ENCODE data around the gene KCNN1. TPM values are rescaled to one million over a fixed set of nuclear protein-coding genes. Genes with fewer than 3 reads are reported as not detected.

KCNN1 gene
- total and polyA plus RNA-seq, 3 donors from 2014 or later, result 4.4 to 15.9 (median 10.3) TPM

GRCh38 chr19:17936379-17936778 lies 30.5 kb upstream of the KCNN1 start:
- WGBS, 2 donors, result 88 to 90% methylated on average over 12 to 21 of the region's 21 CpGs
- H3K9me3 ChIP-seq, result no peaks in the 10 kb centered on the region
- intact Hi-C loops (cut with DNase I; ENCODE audit: low total_unique reads), result loop anchor here (5.0 kb wide), 1 partner anchor 61 kb away; no protein-coding TSS in a partner anchor
- H3K27me3 ChIP-seq, result no peaks in the 10 kb centered on the region
- no peak for DNase-seq
- no peak for TF ChIP-seq POLR2A (IDR thresholded peaks at IDR 0.05)
- TF ChIP-seq, protein P1, sequence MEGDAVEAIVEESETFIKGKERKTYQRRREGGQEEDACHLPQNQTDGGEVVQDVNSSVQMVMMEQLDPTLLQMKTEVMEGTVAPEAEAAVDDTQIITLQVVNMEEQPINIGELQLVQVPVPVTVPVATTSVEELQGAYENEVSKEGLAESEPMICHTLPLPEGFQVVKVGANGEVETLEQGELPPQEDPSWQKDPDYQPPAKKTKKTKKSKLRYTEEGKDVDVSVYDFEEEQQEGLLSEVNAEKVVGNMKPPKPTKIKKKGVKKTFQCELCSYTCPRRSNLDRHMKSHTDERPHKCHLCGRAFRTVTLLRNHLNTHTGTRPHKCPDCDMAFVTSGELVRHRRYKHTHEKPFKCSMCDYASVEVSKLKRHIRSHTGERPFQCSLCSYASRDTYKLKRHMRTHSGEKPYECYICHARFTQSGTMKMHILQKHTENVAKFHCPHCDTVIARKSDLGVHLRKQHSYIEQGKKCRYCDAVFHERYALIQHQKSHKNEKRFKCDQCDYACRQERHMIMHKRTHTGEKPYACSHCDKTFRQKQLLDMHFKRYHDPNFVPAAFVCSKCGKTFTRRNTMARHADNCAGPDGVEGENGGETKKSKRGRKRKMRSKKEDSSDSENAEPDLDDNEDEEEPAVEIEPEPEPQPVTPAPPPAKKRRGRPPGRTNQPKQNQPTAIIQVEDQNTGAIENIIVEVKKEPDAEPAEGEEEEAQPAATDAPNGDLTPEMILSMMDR (IDR thresholded peaks at IDR 0.05), result no peak
- H3K27ac ChIP-seq, result no peak overlapping the region
- H3K36me3 ChIP-seq (ENCODE audit: low read depth, missing control alignments), result no peaks in the 10 kb centered on the region
- no peak overlapping the region for H3K4me3 ChIP-seq
- H3K4me1 ChIP-seq, result peaks cover 17% of the 10 kb centered on the region

DNA sequence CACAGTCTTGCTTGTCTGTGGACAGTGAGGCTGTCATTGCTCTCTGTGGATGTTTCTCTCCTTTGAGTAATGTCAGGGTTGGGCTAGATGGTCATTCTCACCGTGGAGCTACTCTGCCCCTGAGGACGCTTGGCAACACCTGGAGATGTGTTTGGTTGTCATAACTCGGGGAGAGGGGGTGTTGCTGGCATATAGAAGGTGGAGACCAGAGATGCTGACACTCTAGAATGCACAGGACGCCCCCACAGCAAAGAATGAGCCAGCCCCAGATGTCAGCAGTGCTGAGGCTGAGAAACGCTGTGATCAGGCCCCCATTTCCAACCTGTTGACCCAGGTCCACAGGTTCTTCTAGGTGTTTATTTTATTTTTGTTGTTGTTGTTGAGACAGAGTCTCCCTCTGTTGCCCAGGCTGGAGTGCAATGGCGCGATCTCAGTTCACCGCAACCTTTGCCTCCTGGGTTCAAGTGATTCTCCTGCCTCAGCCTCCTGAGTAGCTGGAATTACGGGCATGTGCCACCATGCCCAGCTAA lies 29.5 kb upstream of the KCNN1 start:
- H3K9me3 ChIP-seq, result no peaks in the 10 kb centered on the region
- no peak overlapping the region for H3K4me3 ChIP-seq
- intact Hi-C loops (cut with DNase I; ENCODE audit: low total_unique reads), result loop anchor here (5.0 kb wide), 1 partner anchor 60 kb away; no protein-coding TSS in a partner anchor
- 86 to 88% methylated on average over 8 to 9 of the region's 9 CpGs for WGBS, 2 donors
- H3K36me3 ChIP-seq (ENCODE audit: low read depth, missing control alignments), result no peaks in the 10 kb centered on the region
- TF ChIP-seq, protein P1 (IDR thresholded peaks at IDR 0.05), result no peak
- TF ChIP-seq POLR2A (IDR thresholded peaks at IDR 0.05), result no peak
- H3K27me3 ChIP-seq, result no peaks in the 10 kb centered on the region
- no peak for DNase-seq
- H3K27ac ChIP-seq, result no peak overlapping the region
- peaks cover 8% of the 10 kb centered on the region for H3K4me1 ChIP-seq

DNA sequence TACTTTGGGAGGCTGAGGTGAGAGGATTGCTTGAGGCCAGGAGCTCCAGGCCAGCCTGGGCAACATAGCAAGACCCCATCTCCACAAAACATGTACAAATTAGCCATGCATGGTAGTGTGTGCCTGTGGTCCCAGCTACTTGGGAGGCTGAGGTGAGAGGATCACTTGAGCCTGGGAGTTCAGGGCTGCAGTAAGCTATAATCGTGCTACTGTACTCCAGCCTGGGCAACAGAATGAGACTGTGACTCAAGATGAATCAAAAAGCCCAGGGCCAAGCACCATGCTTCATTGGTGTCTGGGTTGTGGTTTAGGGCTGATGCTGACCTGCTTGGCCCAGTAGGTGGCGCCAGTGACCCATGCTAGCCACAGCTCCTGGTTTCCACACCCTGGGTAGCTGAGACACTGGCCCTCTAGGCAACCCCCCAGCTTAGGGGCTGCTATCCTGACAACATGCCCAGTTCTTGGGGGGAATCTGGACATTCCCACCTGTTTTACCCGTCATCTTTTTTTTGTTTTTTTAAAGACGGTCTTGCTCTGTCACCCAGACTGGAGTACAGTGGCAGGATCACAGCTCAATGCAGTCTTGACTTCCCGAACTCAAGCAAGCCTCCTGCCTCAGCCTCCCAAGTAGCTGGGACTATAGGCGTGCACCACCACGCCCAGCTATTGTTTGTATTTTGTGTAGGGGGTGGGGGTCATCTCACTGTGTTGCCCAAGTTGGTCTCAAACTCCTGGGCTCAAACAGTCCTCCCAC lies 28.6 kb upstream of the KCNN1 start:
- peaks cover 15% of the 10 kb centered on the region for H3K4me1 ChIP-seq
- peak; percentile 88 for DNase-seq
- H3K4me3 ChIP-seq, result no peak overlapping the region
- no peak for TF ChIP-seq POLR2A (IDR thresholded peaks at IDR 0.05)
- TF ChIP-seq, protein P1 (IDR thresholded peaks at IDR 0.05), result peak; percentile 84 to 95 (median 85)
- H3K36me3 ChIP-seq (ENCODE audit: low read depth, missing control alignments), result no peaks in the 10 kb centered on the region
- no peaks in the 10 kb centered on the region for H3K9me3 ChIP-seq
- WGBS, 2 donors, result 56 to 62% methylated on average over 6 to 7 of the region's 7 CpGs
- no peaks in the 10 kb centered on the region for H3K27me3 ChIP-seq
- intact Hi-C loops (cut with DNase I; ENCODE audit: low total_unique reads), result loop anchor here (5.0 kb wide), 1 partner anchor 59 kb away; no protein-coding TSS in a partner anchor
- H3K27ac ChIP-seq, result no peak overlapping the region

GRCh38 chr19:17942181-17942580 lies 24.7 kb upstream of the KCNN1 start:
- WGBS, 2 donors, result 36 to 49% methylated on average over 11 to 17 of the region's 17 CpGs
- no peak for TF ChIP-seq POLR2A (IDR thresholded peaks at IDR 0.05)
- TF ChIP-seq, protein P1 (IDR thresholded peaks at IDR 0.05), result no peak
- intact Hi-C loops (cut with DNase I; ENCODE audit: low total_unique reads), result no loop called here
- Histone ChIP-seq H3K27ac (no peak overlapping the region), H3K9me3 (no peaks in the 10 kb centered on the region), H3K27me3 (no peaks in the 10 kb centered on the region), H3K36me3 (ENCODE audit: low read depth, missing control alignments) (no peaks in the 10 kb centered on the region), H3K4me1 (peaks cover 9% of the 10 kb centered on the region), H3K4me3 (peak overlapping the region in 1 of 2 donors; percentile 29)
- DNase-seq, result no peak

Measured in testis (tissue), 3 donors.